ENCODE measurements around the gene MYO1E. TPM values are rescaled to one million over a fixed set of nuclear protein-coding genes. Genes with fewer than 3 reads are reported as not detected.
"Not testable (repeated sequence)": the region's sequence is repeated elsewhere in the genome, so short reads cannot be mapped to it uniquely, and the experiment has no call there.

The MYO1E gene
- total RNA-seq, 1 donor from 2014 or later = 117 TPM

- ATAC-seq = not testable (repeated sequence)
These were observed 14.7 kb upstream of the MYO1E start for GRCh38 chr15:59387196-59387878.

GRCh38 chr15:59385171-59385570, 12.5 kb upstream of the MYO1E start:
- no peak for ATAC-seq

DNA sequence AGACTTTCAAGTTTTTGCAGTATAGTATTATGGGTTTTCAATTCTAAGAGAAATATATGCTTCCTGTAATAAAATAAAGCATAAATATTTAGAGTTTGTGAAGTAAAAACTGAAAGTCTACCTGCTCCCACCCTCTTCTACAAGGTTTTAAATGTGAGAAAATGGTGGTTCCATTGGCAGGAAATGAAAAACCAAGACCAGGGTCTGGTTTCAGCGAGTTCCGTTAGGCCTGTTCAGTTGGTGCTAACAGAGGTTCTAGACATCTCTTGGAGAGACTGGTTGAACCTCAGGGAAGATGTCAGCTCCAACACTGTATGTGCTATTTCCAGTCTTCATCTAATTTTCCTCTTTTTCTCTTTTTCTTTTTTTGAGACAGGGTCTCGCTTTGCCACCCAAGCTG, 11.8 kb upstream of the MYO1E start:
- ATAC-seq = no peak

DNA sequence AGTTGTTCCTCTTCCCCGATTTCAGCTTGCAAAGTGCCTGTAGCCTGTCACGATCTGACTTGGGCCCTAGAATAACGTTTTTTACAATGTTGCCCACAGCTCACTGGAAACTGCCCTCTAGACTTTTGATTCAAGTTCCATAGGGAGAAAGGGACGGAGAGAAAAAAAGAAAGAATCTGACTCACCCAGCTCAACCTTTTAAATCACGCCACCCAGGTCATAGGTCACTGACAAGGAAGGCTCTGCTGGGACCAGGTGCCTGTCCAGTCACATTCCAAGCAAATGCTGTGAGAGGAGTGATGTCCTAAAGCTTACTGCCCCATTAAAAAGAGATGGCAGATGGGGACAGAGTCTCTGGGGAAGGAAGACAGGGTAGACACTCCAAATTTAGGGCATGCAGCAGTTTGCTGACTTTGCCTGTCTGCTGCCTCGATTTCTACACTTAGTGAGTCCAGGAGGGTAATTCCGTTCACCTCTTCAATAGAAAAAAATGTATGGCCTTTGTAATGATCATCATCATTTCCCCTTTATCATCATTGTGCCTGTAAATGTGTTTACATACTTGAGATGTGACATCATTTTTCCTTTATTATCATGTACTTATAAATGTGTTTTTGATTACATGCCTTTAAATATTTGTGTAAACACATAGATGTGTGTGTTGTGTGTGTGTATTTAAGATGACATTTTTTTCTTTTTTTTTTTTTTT, 8.4 kb upstream of the MYO1E start:
- ATAC-seq = peak; percentile 52

DNA sequence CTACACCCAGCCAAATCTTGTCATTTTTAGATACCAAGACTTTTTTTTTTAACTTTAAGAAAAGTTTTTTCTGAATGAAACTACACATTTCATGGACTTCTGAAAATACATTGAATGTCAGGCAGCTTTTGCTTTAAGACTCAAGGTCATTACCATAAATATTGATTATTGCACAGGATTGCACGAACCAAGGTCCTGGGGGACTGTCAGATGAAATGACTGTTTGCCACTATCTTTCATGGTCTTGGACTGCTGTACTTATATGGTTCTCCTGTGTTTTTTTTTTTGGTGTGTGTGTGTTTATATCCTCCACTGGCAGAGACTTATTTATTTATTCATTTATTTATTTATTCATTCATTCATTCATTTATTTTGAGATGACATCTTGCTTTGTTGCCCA, 6.9 kb upstream of the MYO1E start:
- no peak for ATAC-seq

DNA sequence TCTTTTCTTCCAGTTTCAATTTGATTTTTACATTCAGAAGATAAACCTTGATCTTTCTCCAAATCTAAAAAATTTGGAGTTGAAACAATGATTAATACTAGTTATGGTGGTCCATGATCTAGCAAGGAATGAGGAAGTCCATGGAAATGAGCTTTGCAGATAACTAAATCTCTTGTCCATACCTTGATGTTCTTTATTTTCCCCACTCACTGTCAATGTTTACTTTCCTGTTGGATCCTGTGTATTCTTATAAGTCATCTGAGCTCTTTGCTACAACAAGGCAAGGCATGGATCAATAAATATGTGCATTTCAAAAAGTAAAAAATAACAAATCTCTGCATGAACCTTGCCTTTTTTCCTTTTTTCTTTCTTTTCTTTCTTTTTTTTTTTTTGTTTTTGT, 6.2 kb upstream of the MYO1E start:
- no peak for ATAC-seq

DNA sequence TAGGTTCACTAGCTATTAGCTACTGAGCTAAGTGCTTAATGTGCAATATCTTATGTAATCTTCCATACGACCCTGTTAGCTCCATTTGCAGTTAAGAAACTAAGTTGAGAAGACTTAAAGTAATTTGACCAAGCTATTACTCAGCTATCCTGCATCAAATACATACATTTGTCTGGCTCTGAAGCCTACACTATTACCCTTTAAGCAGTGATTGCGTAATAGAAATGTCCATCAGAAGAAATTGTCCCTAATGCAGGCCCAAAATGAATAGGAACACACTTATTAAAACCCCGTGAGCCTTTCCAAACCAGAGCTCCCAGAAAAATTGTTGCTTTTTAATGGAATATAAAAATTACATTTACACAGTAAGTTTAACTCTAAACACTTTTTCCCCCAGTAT, 5.3 kb upstream of the MYO1E start:
- no peak for ATAC-seq

DNA sequence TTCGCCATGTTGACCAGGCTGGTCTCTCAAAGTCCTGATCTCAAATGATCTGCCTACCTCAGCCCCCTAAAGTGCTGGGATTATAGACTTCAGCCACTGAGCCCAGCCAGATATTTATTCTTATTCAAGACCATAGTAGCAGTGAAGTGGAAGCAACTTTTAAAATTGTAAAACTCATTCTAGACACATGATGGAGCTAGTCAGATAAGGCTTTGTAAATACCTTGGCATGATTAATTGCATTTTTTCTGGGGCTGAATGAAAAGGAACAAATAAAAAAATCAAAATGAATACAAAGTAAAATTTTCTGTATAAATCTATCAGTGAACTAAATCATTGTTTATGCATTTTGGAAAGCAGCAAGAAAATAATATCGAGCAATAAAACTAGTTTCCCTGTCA, 4.1 kb upstream of the MYO1E start:
- ATAC-seq = no peak

DNA sequence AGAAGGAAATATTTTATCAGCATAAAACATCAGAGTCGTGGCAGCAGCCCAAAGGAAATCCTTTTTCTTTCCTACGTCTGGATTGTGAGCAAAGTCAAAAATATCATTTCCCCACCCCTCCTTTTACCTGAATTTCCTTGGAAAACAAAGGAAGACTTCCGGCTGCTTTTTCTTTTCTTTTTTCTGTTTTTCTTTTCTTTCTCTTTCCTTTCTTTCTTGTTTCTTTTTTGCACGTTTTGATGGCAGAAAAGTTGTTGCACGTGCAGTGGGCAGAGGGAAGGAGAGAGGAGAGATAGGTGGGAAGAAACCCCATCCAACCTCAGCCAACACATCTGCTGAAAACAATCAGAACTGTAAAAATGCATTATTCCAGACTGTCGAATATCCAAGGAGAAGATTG, 544 bp upstream of the MYO1E start:
- no peak for ATAC-seq

- ATAC-seq = peak; percentile 71
These were observed 966 bp downstream of the MYO1E start for GRCh38 chr15:59371458-59372351.

GRCh38 chr15:59369597-59369996, 3.1 kb downstream of the MYO1E start:
- peak; percentile 1 for ATAC-seq

DNA sequence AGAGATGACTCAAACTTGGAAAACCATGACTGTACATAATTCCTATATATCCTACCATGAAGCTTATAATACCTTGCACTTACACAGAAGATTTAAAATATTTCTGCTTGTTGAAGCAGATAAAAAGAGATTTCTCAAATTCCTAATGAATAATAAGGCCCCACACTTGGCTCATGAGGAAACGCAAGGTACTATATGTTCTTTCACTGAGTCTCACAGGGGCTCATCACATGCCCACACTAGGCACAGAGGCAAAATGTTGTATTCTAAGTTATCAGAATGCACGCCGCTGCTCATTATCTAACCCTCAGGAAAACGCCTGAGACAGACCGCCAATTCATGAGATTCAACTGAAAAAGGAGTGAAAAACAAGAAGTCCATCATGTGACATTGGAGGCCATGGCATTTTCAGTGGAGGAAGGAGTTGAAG, 5.6 kb downstream of the MYO1E start:
- ATAC-seq = peak; percentile 31

DNA sequence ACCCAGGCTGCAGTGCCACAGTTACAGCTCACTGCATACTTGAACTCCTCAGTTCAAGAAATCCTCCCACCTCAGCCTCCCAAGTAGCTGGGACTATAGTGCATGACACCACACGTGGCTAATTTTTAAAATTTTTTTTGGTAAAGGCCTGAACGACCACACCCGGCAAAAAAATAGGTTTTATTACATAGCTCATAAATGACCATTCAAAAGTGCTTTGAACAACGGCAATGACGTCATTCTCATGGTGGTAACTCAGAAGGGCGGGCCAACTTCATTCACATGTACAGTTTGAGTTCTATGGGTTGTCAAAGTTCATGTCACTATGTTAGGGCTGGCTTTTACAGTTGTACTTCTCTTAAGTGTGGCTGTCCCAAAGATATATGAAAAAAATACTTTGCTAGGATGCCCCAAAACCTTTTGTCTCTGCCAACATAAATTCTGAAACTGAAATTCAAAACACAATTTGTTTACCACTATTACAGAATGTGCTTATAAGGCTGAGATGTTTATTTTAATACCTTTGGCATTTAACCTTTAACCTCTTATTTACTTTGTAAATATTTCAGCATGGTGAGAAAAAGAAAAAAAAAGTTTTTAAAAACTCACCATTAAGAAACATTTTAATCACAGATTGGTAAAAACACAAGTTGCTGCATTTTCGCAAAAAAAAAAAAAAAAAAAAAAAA, 6.2 kb downstream of the MYO1E start:
- peak; percentile 22 for ATAC-seq

DNA sequence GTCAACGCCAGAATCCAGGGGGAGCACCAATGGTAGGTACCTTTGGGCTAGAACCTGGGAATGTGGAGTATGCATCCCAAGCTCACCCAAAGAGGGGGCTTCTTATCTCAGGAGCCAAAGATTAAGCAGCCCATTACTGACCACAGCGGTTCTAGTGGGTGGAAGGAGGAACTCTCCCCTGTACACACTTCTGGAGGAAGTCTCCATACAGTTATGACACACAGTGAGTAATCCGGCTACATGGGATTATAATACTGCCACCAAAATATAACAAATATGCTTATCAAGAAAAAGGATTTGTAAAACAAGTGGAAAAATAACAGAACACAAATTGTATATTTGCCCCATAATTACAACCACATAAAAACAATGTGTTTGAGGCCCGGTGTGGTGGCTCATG, 8.4 kb downstream of the MYO1E start:
- ATAC-seq = peak; percentile 59

- ATAC-seq = no peak
These were observed 10.3 kb downstream of the MYO1E start for GRCh38 chr15:59362331-59362730.

DNA sequence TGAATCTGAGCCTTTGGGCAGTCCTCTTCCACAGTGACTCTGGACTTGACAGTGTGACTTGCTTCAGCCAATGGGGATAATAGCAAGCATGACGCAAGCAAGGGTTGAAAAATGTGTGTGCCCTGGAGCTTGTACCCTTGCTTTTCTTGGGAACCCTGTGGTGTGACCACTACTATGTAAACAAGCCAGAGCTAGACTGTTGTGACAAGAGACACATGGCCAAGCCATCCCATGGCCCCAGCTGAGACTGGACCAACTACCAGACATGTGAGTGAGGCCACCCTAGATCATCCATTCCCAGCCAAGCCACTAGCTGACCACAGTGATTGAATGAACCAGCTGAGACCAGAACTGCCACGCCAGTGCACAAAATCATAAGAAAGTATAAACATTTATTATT, 11.8 kb downstream of the MYO1E start:
- ATAC-seq = peak; percentile 31

DNA sequence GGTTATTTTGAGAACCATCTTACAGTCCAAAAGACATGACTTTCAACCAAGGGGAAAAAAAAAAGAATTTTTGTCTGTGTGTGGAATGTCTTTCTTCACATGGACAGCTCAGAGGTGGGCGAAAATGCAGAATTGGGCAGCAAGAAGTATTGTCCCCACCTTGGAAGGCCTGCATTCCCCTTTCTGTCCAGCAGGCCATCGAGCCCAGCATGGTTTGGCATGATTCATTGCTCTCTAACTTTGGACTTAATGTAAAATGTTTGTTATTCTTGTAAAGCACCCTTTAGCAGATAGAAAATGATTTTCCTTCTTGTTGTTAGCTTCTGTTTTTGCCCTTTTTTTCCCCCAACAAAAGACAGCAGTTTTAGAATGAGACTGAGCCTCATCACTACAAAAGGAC, 12.4 kb downstream of the MYO1E start:
- ATAC-seq = no peak

DNA sequence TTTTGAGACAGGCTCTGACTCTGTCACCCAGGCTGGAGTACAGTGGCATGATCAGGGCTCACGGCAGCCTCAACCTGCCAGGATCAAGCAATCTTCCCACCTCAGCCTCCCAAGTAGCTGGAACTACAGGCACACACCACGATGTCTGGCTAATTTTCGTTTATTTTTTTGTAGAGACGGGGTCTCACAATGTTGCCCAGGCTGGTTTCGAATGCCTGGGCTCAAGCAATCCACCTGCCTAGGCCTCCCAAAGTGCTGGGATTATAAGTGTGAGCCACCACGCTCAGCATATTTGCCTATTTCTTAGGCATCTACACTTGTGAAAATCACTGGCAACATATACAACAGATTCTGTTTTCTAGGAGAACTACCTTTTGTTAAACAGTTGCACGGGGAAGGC, 16.9 kb downstream of the MYO1E start:
- no peak for ATAC-seq

DNA sequence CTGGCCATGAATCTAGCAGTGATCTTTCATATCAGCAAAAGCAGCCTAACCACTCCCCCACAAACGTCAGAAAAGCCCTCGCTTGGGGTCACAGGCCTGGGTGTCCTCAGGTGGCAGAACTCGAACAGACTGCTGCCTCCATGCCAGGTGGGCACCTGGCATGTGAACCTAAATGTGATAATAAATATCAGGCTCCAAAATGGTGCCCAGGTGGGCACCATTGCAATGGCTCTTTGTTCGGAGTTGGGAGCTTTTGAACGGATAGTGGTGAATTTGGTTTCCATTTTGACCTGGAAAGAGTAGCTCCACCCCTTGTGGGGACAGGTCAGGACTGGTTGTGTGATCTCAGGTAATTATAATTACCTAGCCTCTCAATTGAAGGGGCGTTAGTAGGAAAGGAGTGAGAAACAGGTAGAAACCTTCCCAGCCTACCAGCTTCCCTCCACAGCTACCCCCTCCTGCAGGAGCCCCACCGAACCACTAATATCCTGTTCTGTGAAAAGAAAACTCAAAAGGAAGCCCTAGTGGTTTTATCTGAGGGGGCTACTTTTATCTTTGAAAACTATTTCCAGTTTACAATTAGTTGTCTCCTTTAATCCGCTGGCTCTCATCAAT, 18.1 kb downstream of the MYO1E start:
- ATAC-seq = no peak

DNA sequence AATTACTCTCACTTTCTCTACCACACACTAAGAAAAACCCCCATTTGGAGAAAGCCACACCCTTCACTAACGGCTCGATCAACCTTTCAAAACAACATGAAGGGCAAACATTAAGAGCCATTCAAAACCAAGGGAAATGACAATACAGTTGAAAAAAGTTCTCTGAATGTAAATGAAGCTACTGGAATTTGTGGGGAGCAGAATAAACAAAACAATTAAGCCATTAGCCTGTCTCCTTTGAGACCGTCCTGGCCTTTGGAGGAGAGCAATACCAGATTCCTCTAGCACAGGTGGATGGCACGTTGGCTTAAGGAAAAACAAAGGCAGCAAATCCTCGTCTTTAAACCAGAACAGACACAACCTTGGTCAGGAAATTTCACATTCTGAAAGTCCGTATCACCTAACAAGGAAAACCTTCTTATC, 18.7 kb downstream of the MYO1E start:
- ATAC-seq = no peak

- no peak for ATAC-seq
These were observed 20.0 kb downstream of the MYO1E start for GRCh38 chr15:59352683-59353082.

GRCh38 chr15:59352189-59352588, 20.5 kb downstream of the MYO1E start:
- no peak for ATAC-seq

DNA sequence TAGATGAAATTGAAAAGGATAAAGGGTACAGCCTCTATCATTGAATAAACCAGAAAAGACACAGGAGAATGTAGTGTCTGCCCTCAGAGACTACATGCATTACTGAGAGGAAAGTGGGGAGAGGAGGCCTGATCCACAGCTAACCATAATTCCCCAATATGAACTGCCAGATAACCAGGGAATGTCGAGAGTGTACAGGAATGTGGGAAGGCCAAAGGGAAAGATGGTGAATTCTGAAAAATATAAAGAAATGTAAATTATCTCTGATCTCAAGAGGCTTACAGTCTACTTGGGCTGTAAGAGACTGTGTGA, 22.3 kb downstream of the MYO1E start:
- no peak for ATAC-seq
